Activated T-helper 9 cell treated with anti-CD3 and anti-CD28 coated beads, Interleukin-2, amount 50 U/mL, for 16 hours (primary cell): ENCODE measurements around the gene OSMR.

Experiments
- DNase-seq: peaks from one replicate; pipeline ENCODE4 v3.0.0-alpha.2; 2020; ENCODE audit warnings: low read depth

Gene OSMR

DNA sequence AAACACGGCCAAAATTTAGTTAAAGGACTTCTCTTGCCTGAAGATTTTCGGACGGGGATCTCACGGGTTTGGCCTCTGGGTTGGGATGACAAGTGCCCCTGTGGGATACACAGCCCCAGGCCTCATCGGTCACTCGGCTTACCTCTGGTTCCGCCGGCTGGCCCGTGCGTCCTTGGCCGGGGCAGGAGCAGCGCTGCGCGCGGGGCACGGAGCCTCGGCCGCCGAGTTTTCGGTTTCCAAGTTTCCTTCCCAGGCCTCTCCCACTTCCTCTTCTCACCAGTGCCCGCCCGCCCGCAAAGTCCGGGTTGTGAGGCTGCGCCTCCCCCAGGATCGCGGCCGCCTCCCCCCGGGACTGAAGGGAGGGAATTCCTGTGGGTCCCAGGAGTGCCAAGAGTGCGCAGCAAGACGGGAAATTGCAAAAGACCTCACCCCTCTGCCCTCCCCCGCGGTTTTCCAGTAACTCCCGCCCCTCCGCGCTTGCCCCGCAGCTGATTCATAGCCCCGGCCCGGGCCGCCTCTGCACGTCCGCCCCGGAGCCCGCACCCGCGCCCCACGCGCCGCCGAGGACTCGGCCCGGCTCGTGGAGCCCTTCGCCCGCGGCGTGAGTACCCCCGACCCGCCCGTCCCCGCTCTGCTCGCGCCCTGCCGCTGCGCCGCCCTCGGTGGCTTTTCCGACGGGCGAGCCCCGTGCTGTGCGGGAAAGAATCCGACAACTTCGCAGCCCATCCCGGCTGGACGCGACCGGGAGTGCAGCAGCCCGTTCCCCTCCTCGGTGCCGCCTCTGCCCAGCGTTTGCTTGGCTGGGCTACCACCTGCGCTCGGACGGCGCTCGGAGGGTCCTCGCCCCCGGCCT is at the start of gene OSMR:
OSMR (plus strand) TSS at position 487 of the 853 bp plus-strand sequence. CDS start 23,033 bp downstream, outside the sequence.
- DNase-seq = no peak

DNA sequence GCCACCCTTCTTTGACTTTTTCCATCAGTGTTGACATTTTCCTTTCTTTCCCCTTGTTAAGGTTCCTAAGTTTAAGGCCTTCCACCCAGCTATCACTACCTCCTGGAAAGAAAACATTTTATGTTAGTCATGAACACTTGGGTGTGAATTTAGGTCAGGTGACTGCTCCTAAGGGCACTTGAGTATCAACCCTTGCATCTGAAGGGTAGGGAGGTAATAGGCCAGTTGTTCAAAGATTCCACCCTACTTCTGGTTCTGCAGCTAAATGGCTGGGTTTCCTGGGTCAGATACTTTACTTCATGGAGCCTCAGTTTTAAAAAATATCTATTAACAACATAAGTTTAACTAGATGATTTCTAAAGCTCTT is 49.1 kb upstream of the OSMR start:
- no peak for DNase-seq

DNA sequence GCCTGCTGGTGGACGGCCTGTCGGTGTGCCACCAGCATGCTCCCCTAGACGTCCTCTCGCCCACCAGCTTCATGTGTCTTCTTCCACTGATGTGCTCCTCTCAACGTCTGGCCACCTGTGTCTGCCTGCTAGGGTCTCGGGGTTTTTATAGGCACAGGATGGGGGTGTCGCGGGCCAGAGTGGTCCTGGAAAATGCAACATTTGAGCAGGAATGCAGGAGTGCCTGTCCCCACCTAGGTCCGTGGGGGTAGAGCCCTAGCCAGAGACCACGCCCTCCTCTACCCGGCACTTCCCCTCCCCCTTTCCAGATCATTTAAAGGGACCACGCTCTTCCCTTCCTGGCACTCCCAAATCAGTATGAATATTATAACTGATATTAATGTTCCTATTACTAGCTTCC is 48.0 kb upstream of the OSMR start:
- DNase-seq = no peak

DNA sequence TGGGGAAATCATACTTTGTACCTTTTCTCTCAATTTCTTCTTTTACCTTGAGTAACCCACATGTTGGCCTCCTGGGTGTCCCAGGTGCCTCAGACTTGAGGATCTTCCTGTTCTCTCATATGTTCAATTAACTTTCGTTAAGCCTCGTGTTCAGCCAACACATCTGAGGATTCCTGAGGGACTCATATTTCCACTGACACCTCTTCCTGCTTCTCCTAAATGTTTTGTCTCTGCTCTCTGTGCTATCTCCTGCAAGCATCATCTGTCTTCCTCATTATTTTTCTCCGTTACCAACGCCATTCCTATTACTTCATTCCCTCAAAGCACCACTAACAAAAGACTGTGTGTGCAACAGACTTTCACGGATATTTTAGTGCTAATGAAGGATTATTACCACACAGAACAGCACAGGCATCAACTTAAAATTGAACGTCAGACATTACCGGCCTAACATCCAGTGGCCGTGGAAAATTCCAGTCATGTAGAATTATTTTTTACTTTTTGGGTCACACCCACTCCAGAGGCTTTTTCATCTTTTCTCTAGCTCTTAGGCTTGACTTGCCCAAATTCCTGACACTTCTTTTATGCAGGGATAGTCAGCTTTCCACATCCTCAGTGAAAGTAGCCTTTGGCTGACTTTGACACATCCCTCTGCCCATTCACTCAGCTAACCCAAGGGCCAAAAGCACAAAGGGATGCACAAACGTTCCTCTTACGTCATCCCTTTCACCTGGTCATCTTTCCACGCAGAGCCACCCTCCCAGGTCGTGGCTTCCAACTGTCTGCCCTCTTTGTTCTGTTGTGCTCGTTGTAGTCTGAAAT is 46.0 kb upstream of the OSMR start:
- DNase-seq = no peak

DNA sequence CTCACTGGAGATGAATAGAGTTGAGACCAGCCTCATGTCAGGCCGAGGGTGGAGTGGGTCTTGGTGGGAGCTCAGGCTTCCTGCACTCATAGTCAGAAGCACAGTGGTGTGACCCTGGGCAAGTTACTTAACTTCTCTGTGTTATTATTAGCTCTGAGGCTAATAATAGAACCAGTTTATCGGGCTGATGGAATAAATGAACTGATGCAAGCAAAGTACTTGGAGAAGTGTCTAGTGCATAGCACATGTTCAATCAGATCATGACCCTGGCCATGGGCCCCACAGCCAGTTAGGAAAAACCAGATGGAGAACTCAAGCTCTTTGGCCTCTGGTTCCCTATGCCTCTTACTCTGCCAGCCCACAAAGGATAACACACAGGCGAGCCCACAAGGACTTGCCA is 45.3 kb upstream of the OSMR start:
- DNase-seq = no peak

DNA sequence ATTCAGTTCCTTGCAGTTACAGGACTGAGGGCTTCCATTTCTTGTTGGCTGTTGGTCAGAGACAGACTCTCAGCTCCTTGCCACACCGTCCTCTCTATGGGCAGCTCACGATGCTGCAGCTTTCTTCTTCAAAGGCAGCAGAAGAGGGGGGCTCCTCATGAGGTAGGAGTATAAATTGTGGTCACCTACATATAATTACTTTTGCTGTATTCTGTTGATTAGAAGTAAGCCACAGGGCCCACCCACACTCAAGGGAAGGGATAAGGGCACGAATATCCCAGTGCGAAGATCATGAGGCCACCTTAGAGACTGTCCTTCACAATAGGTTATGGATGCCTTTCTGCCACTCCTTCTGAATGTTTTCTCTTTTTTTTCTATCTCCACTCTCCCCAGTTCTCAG is 43.7 kb upstream of the OSMR start:
- no peak for DNase-seq

DNA sequence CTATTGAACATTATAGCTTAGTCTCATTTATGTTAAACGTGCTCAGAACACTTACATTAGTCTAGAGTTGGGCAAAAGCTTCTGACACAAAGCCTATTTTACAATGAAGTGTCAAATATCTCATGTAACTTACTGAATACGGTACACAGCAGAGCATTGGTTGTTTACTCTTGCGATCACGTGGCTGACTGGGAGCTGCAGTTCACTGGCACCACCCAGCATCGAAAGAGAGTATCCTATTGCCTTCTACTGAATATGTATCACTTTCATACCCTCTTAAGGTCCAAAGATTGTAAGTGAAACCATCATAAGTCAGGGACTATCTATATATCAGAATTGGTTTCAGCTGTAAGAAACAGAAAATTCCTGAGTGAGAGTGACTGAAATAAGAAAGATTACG is 42.6 kb upstream of the OSMR start:
- no peak for DNase-seq

DNA sequence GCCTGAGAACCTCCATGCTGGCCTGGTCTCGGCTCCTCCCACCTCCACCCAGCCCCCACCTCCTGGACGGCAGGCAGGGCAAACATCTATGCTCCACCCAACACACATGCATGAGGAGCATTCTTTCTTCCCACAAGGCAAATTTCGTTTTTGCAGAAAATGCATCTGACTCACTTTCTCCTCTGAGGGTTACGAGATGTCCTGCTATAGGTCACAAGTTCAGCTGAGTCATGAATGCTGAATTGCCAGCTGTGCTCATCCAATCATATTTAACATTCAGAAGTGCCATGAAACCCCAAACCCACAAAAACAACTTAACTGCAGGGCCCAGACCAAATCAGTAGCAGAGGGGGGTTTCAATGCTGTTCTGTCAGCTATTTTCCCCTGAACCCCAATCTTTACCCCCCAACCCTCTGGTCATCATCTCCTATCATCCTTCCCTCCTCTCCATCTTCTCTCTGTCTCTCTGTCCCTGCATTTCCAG is 39.0 kb upstream of the OSMR start:
- no peak for DNase-seq

DNA sequence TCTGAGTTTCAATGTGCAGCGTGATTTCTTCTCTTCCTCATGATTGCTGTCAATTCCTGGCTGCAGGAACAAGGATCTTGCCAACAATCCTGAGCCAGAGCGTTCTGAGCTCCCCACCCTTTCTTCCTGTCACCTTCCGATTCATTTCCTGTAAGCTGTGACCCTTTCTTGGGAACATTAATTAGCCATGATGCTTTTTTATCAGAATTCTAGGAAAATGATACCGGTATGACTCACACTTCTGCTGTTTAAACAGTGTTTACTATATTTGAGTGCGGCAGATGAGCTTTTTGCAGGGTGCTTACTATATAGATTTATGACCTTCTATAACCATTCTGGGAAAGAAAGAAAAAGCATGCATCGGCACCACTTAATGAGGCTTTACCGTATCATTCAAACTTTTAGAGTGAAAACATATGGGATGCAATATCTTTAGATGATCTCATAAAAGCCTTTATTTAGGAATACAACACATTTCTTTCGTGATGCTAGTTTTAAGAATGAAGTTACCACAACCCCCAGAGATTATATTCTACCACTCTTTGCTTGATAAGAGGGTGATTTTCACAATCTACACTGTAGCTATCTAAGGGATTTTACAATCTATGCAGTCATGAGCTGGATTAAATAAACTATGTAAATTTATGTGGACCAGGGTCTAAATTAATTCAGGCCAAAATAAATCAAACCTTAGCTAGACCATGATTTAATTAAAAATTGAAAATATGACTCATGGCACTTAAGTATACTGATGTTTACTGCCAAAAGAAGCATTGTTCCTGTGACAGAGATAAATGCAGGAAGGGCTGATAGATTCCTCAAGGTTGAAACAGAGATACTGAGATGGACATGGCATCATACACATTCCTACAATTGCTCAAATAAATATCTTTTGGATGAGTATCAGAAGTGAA is 38.0 kb upstream of the OSMR start:
- DNase-seq = no peak

DNA sequence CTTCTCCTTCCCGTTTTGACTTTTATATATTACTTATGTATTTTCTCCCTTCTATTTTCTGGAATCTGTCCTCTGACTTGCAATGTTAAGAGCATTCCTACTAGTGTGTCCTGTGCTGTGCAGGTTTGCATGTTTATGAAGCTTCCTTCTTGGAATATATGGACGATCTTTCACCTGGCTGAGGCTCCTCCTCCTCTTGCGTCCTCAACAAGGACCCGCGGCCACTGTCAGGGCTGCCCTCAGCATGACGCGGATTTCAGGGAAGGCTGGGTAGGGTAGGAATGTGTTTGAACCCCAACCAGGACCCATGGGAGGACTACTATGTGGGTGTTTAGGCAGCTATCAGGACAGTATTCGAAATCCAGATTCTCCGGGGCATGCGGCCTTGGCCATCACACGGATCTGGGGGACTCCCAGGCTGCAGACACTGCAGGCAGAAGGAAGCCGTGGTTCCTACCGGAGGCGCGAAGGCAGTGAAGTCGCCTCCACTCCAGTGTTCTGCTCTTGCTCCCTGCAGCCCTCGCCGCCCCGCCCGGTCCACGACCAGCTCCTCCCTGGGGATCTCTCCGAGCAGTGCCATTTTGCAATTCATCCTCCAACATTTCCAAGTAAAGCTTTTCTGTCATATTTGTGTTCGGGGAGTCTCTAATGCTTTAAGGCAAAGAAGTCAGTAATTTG is 37.0 kb upstream of the OSMR start:
- no peak for DNase-seq

DNA sequence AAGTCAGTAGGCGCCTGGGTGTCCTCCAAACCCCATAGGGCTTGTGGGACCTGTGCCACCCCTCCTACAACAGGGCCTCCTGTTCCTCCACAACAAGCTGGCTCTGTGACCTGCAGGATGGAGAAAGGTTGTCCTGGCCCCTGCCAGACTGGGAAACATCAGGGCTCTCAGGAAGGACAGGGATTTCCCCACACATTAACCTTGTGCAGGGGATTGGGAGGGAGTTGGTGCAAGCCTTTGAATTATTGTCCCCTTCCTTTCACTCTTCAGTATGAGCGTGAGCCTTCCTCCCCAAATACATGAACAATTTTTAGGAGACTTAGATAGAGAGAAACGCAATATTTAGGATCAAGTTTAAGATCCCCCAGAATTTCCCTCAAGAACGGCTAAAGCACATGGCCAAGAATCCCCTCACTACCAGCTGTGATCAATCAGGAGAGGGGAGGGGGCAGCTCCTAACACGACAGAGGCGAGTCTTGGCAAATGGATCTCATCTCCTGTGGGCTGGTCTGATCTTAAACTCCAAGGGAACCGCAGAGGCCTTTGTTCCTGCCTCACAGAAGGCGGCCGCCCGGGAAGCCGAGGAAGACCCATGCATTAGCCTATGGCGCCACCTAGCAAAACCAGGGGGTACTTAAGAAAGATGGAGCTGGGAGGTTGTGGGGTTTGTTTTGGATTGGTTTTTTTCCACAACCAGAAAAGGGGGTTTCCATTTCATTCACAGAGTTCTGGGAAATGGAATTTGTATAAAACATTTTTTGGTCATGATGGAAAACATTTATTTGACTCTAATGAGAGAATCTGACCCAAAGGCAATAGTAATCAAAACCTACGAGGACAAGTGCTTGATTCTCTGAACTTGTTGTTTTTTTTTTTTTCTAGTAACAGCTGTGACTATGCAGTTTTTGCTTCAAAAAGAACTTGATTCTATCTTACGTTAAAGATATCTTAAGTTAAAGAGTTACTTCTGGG is 36.1 kb upstream of the OSMR start:
- peak; percentile 12 for DNase-seq

DNA sequence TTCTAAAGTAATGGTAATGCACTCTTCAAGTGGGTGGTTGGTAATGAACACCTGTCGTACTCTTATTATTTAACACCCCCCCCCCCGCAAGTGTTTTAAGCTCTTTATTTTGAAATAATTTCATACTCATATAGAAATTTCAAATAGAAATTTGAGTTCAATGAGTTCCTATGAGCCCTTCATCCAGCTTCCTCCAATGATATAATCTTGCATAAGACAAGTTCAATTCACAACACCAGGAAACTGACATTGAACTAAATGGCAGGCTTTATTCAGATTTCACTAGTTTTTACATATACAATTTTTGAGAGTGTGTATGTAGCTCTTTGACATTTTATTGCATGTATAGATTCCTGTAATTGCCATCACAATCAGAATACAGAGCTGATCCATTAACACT is 30.9 kb upstream of the OSMR start:
- DNase-seq = no peak

DNA sequence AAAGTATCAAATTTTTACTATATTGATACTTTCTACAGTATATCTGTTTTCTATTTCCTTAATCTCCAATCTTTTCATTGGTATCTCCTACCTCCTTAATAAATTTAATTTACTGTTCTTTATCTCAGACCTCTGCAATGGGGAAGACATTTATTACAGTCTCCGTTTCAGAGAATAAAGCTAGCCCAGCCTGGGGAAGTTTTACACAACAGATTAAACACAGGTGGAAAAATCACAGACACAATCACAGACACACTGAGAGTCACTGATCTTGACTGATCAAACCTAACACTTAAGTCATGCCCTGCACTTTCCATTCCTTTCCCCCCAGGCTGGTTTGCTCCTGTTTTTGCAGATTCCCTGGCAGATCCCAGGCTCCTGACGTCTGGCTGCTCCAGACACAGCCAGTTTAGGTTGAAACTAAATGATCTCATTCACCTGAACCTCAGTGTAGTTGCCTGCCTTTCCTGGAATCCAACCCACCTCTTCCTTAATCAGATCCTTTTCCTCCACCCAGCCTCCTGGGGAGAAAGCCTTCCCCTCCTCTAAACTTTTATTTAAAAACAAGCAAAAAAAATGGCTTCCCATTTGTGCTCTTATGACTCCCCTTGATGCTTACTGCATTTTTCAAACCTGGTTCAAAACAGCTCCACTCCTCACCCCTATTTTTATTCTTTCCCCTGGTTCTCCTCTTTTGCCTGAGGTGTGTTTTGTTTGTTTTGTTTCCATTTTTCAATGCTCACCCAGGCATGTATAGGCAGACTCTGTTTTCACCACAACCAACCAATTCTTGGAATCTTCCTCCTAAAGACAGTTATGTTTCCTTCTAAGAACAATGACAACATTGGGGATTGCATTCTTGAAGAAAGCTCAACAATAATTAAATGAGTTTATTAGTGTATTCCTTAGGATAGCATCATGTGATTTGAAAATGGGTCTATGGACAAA is 29.5 kb upstream of the OSMR start:
- no peak for DNase-seq

DNA sequence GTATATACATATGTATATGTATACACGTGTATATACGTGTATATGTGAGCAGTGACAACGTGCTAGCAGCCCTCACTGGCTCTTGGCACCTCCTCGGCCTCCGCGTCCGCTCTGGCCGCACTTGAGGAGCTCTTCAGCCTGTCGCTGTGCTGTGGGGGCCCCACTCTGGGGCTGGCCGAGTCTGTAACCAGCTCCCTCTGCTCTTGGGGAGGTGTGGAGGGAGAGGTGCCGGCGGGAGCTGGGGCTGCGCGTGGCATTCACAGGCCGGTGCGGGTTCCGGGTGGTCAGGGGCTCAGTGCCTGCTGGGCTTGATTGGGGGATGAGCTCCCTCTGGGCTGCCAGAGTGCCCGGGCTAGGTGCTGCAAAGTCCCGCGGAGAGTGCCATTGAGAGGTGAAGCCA is 24.1 kb upstream of the OSMR start:
- DNase-seq = no peak

DNA sequence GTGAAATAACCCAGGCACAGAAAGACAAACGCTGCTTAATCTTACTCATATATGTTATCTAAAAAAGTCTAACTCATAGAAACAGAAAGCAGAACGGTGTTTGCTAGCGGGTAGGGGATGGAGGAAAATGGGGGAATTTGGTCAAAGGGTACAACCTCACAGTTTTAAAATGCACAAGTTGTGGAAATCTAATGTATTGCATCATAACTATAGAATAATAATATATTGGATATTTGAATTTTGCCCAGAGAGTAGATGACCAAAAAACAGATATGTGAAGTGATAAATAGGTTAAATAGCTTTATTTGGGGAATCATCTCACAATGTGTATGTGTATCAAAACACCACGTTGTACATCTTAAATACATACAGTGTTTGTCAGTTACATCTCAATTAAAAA is 22.3 kb upstream of the OSMR start:
- no peak for DNase-seq

DNA sequence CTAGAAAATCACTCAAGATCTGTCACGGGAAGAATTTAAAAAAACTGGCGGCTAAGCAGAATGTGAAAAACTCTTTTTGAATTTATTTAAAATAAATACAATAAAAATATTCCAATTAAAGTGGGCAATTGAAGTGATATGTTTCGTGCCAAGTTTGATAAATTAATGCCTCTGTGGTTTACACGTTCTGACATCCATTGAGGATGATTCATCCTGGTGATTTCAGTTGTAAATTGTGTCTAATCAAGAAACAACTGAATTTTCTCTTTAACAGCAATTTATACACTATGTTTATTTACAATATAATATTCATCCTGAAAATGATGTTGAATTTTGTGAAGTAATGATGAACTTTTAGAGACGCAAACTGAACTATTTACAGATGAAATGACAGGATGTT is 21.0 kb upstream of the OSMR start:
- DNase-seq = no peak

DNA sequence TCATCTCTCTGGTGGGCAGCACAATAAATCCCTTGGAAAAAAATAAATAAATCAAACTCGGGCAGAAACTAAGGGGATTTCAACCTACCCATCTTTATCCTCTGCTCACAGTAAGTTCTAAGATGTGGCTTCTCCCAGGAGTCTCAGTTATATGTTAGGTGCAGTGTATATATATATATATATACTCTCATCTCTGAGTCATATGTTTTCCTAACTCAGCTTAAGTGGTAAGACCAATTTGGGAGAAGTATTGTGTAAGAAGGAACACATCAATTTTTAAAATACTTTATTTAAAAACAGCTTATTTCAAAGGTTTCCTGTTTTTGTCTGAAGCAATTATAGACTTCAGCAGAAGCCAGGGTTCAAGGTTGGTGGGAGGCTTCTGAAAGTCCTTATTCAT is 20.3 kb upstream of the OSMR start:
- no peak for DNase-seq

DNA sequence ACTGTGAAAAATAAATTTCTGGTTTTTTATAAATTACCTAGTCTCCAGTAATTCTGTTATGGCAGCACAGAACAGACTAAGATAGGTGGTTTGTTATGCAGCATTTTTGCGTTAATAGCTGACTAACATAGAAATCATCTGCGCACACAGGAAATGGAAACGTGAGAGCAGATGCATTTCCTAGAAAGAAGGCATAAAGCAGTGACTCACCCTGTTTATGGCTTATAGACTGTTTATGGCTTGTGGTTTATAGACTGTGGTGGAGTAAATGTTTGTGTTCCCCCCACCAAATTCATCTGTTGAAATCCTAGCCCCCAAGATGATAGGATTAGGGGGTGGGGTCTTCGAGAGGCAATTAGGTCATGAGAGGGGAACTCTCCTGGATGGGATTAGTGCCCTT is 18.3 kb upstream of the OSMR start:
- no peak for DNase-seq

DNA sequence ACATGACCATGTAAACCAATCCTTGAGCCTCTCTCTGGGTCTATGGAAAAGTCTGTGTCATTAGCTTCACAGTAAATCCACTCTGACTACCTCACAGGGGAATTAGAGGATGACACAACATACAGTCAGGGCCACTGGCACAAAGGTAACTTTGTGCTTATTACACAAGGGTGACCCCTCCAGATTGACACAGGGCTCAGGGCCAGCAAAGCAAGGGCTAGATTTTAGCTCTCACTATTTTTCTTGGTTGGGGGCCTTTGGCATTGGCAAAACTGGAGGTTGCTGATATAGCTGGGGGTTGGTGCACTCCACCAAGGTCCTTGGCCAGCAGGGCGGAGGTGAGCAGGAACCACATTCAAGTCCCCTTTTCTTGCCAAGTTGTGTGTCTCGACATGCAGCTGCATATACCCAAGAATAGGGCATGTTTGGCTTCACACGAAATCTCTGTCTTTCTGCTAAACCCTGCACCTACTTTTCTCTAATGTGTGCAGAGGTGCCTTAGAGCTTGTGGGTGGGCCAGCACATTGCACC is 15.2 kb upstream of the OSMR start:
- DNase-seq = no peak
